Adrenal gland (tissue), 5 donors: ENCODE measurements around the gene HOTAIR.

Source experiments
- CTCF ChIP-seq, 6 experiments: fragments of 450-650 bp in 4 of 6; fragments of 200-600 bp in 2 of 6; sonication (generic) in 1 of 6; IDR thresholded peaks; 1 replicate in 5 of 6; 2 replicates in 1 of 6; pipeline versions ENCODE4 v1.5.1 to v1.8.0; 2016 to 2021; ENCODE audit warnings: antibody characterized with exemption in 6 of 6, mild to moderate bottlenecking in 2 of 6, moderate library complexity in 1 of 6
- POLR2A ChIP-seq, 2 donors: fragments of 450-650 bp; IDR thresholded peaks; one replicate each; pipeline ENCODE4 v1.6.1; 2017; ENCODE audit warnings: antibody characterized with exemption in 2 of 2, mild to moderate bottlenecking in 2 of 2, moderate library complexity in 1 of 2
- donor health status: DM: no; HTN: no; CAD: no.

- TF ChIP-seq CTCF (IDR thresholded peaks at IDR 0.05) (no peak), POLR2A (IDR thresholded peaks at IDR 0.05) (no peak)
Measured at GRCh38 chr12:54004063-54004840, 29.5 kb upstream of the HOTAIR start.
